Stimulated activated CD4-positive, alpha-beta T cell treated with anti-CD3 and anti-CD28 coated beads, Interleukin-12 subunit alpha, Interleukin-12 subunit beta, amount 100 ng/mL, for 24 hours (primary cell): Measurements from ENCODE around the gene CCNL1.

Experiments
- DNase-seq, 2 experiments: peaks; one replicate each; pipeline ENCODE4 v3.0.0-alpha.2; 2020; ENCODE audit warnings: low read depth in 2 of 2

CCNL1 gene

DNA sequence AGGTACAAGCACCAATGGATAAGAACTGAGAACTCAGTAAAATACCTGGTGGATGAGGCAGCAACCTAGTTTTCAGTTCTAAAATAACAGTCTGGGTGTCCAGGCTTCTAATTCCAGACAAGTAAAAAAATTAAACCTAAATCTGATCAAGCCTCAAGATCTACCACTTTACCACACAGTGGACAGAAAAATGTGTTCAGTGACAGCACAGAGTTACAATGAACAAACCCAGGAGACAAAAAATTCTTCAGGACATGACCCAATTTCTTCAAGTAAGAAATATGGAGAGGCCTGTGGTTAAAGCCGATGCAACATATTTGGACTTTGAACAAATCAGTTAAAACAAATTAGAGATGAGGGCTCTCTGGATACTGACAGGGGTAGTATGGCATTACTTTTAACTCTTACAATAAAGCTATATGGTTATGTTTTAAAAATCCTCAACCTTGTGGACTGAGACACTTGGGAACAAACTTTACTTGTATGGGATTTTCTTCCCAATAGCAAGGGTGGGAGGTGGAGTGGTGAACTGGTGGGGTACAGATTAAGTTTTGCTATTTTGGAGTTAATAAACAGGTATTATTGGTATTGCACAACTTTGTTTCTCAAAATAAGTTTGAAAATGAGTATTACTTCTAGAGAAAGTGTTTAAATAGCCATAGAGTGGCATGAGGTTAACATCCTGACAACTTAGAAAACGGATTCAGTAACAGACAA lies 14.2 kb downstream of the CCNL1 start:
- no peak for DNase-seq

DNA sequence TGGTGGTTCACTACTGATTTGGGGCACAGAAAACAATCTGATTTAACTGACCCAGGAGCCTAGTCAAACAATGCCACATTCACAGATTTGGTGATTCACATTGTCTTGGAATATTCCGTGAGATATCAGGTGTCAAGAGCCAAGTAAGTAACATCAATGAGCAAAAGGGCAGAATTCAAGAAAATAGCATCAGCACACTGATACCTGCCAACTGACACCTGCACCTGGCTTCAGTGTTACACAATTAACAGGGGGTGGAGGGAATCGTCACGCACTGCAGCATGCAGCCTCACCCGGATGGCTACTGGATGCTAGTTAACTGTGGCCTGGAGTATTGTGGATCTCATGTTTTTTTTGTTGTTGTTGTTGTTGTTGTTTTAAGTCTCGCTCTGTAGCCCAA lies 17.6 kb downstream of the CCNL1 start:
- DNase-seq = no peak

DNA sequence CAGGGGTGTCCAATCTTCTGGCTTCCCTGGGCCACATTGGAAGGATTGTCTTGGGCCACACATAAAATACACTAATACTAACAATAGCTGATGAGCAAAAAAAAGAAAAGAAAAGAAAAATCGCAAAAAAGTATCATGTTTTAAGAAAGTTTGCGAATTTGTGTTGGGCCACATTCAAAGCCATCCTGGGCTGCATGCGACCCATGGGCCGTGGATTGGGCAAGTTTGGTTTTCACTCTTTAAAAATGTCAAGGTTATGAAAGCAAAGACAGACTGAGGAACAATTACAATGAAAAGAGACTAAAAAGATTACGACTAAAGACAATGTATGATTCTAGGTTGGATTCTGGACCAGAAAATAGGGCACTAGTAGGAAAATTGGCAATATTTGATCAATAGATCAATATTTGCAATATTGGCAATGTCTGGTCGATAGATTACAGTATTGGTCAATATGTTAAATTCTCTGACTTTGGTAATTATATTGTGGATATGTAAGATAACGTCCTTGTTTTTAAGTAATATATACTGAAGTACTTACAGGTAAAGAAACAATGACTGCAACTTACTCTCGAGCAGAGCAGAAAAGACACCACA lies 19.9 kb downstream of the CCNL1 start:
- no peak for DNase-seq

DNA sequence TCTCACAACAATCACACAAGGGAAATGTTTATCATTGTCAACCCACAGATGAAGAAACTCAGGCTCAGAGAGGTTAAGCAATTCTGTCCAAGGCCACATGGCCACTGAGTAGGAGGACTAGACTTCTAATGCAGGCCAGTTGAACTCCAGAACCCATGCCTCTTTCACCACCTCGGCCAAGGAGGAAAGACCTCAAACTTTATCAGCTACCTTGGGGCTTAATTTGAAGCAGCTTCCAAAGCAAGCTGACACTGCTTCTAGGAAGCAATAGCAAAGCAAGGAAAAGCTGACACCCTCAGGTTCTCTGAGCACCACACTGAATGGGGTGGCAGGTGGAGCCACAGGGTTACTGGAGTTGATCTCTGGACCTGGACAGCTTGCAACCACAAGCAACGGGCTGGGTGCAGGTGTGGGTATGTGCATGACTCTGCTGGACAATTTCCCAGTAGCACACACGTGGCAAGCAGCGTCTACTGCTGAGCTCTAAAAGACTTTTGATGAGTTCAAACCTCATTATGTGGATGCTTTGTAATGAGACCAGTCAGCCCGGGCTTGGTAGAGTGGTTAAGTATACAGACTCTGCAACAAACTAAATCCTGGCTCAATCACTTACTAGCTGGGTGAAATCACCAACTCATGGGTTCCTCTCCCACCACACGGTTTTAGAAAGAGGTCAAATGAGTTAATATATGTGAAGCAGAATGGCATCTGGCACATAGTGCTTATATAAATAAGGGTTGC lies 23.1 kb downstream of the CCNL1 start:
- no peak for DNase-seq

DNA sequence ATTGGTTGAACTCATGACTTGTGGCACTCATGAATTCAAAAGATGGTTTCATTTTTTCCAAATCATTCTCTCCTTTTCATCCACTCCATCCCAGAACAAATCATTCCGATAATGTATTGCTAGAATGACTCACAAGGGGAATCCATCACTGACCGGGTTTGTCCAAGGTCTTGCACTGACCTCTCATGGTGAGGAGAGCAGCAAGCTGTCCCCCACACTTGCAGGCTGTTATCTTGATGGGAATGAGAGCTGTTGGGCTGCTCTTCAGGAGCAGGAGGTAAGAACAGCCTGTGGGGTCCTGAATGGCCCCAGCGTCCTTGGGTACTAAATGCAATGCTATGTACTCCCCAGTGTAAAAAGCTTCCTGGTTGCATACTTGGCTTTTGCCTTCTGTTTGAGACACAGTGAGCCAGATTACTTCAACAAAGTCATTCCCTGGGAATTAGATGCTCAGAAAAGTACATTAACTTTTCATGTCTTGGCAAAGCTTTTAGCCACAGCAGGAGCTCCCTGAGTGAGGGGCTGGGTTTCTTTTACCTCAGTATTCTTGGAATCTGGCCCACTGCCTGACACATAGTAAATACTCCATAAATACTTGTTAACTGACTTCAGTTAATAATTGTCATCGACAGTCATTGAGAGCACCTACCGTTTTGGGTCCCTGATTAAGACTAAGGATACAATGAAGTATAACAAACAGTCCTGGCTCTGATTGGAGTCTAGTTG lies 24.1 kb downstream of the CCNL1 start:
- DNase-seq = no peak

DNA sequence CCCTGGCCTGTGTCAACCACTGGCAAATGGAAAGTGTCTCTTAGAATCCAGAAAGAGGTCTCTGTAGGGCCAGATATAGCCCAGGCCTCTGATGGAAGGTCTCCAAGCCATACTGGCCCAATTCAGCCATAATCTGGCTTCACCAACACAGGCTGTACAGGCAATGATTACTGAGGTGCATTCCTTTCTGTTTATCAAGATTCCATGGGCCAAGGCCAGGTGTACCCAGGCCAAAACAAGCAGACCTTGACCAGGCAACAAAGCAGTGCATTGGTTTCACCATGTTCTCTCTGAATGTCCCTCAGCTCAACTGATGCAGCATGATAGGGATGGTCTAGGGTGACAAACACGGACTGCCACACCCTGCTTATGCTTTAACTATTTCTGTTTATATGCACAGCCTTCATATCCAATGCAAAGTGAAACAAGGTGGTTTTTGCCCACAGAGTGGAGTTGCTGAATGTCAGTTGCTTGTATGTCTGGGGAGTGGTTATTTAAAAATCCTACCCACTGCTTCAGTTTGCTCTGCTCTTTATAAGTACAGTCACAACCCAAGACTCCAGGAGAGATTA lies 25.2 kb downstream of the CCNL1 start:
- DNase-seq = no peak

DNA sequence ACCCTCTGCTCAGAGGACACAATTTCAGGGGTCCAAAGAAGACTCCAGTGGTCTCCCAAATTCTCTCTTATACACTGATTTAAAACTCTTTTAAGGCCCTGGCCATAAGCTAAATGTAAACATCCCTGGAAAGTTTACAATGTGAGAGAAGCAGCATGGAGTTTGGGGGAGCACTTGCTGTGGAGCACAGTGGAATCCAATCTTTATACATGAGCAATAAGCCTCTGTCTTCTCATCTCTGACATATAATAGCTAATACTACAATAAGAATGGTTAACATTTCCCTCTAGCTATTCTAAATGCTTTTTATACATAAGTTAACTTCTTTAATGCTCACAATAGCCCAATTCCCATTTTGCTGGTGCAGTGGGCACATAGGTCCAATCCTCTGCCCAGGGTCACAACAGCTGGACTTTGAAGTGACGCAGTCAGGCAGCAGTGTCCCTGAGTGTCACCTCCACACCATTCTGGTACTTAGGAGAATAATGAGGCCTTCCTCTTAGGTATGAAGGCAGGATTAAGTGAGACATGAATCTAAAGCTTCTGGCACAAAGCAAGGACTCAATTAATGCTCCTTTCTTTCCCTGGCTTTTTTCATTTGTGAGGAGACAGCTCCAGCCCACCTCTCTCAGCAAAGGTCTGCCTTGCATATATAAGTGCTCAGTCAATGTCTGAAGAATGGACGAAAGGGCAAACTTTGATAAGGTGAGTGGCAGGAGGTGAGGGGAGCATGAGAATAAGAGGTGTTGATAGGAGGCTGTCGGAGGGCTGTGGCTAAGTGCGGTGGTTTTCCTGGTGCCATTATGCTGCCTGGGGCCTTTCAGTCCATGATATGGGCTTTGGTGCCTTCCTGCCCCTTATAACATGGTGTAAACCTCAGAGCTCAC lies 26.3 kb downstream of the CCNL1 start:
- no peak for DNase-seq

DNA sequence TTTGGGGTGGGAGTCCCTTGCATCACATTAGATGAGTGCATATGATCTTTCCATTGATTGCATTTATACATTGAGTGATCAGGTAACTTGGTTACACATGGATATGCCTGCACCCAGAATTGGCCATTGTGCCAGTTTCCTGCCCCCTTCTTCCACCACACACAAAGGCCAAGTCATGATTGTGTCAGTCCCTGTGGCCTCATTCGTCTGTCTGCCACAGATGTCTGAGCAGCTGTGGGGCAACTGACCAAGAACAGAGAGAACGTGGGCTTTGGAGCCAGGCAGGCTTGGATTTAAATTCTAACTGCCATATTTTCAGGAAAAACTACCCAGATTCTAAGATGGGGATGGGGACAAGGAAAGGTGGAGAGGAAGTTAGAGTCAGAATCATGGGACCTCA lies 27.0 kb downstream of the CCNL1 start:
- DNase-seq = no peak

DNA sequence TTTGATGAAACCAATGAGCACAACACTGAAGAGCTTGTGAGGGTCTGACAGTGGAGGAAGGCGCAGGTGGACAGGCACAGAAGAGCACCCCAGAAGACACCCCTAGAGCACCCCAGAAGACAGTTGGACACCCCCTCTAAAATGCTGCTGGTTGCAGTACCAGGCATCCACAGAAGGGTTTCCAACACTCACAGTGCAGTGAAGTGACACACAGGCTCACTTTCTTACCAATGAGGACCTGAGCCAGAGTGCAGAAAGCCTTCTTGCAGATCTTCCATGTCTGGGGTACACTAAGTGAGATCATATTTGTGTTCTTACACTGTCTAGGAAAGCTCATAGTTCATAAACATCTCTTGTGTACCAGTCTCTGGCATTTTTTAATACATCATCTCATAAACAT lies 27.6 kb downstream of the CCNL1 start:
- no peak for DNase-seq

DNA sequence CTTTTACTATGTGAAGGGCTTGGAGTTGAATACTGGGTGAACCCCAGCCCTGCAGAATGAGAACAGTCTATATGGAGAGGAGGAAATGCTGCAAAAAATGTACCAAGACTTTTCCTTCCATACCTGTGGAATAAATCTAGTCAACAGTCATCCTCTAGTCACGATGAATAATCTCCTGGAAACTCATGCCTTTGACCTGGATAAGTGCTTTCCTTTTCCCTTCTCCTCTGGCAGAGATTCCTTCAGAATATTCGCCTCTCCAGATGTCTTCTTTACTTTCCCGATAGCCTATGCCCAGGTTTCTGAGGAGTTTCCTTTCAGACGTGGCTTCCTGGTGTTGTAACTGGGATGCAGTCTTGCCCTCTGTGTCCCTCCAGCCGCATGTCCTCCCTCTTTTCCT lies 28.1 kb downstream of the CCNL1 start:
- DNase-seq = no peak

DNA sequence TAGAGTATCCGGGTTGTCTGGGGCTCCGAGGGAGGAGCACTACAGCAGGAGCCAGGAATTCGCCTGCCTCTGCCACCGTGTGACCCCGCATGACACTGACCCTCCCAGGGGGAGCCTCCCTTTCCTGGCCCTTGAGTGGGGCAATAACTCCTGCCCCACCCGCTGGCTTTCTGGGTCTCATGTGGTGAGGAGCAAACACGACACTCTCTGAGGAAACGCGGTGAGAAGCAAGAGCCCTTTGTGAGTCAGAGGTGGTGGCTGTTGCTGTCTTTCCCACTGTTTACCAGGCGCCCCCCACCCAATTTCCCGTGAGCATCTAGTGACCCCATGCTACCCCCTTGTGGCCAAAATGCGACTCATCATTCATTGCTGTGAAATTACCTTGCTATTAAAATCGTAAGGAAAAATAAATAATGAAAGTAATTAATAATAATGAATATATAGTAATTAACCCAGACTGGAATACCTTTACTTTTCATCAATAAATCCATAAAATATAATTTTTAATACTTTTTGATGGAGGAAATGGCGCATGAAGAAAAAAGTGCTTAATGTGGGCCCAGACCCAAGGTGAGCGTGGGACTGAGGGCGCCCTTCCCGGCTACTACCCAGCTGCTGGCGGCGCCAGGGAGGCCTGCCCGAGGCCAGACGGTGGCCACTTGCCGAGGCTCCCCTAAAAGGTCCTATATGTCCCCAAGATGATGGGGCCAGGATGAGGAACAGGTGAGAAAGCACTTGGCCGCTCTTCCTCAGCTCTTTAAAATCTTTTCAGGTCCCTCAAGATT lies 29.3 kb downstream of the CCNL1 start:
- DNase-seq = peak; percentile 37 to 50

DNA sequence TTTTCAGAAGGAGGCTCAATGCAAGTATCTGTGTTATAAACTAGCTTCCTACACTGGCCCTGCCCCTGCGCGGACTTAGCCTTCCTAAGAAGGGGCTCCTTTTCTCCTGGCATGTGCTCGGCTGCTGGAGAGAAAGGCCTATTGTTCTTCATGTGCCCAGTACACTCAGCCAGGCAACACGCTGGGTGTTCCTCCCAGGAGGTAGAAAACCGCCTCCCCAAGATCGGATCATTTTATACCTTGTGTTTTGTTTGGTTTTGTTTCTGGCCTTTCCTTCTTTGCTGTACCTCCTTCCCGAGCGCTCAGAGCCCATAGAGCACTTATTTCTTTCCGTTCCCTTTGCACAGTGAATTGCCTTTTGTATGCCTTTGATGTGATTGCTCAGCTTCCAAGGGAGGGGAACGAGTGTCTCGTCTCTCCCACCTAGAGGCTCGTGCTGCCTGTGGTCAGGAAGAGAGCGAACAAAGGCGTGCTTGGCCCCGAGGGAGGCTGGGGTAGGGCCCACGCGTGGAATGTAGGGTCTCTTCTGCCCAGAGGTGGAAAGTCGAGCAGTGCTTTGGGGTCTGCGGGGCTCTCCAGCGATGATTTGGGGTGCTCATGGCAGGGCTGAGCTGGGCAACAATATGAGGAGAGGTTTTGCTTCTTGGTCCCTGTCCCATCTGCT lies 30.0 kb downstream of the CCNL1 start:
- DNase-seq = no peak

DNA sequence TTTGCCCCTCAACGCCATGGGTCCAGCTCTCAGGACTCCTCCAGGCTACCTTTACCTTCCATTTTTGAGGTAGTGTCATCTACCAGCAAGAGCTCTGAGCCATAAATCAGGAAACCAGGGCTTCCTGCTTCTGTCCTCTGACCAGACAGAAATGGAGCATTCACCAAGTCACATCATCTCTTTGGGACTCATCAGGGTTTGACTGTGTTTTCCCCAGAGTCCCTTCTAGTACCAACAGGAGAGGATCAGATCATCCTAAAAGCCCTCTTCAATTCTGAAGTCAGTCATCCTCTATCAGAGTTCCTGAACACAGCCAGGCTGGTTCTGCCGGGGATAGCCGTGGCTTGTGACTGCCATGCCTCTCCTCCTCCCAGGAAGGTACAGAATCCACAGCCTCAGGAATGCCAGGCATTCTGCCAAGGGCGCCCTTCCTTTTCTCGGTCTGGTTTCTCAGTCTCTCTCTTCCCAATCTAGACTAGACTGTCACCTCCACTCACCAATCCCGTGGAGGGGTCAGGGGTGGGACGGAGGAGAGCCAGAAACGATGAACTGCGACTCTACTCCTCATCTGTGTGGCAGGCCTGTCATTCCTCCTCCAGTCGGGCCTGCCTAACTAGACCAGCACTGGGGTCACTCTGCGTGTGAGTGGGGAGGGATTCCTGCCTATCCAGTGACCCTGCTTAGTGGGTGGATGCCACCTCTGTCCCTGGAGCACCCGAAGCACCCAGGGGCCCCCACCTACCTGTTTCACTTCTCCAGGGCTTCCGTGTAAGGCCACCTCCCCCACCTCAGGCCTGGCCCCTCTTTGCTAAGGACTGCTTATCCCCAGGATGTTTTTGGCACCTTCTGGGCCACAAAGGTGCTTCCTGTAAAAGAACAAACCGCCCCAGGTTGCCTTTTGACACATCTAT lies 30.9 kb downstream of the CCNL1 start:
- no peak for DNase-seq

DNA sequence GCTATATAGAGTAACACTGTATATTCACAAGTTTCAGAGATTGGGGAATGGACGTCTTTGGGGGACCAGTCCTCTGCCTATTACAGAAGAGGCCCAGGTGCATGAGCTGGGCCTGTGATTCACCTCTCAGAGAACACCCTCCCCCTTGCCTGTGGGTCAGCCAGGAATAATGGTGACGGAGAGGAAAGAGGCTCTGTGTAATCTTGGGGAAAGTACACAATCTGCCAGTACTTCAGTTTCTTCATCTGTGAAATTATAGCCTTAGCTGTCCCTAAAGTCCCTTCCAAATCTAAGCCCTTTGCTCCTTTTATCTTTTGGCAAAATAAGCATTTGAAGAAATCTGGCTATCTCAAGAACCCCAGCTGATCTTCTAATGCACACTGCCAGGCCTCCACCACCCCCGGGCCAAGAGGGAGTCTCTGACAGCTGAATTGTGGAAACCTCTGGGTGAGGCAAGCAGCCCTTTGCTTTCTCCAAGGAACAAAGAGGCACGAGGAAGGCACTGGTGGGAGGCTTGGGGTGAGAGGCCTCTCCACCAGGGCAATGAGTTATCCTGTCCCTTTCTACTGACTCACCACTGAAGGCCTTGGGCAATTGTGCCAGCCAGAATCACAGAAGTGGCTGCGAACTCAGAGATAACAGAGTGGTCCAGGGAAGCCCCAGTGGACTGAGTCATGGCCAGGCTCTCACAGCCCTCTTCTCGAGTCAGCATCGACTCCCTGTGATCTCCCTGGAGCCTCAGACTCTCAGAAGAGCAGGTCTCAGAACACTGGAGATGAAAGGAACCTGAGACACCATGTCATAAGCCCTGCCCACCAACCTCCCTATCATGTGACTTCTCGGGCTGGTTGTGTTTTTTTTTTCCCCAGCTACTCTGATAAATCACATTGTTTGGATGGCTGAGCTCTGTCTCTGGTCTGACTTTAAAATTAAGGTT lies 31.8 kb downstream of the CCNL1 start:
- DNase-seq = peak; percentile 35 to 49

DNA sequence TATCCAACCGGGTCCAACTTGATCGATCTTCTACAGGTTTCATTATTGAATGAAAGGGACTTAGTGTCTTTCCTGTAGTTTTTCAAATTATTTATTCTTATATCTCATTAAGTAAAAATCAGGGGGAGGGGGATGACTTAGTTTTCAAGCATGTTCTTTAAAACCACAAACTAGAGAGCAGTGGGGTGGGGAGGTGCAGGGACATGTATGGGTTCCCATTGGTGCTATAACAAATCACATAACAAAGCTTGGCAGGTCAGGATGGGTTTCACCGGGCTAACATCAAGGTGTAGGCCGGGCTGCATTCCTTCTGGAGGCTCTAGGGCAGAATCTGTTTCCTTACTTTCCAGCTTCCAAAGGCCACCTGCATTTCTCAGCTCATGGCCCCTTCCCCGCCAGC lies 32.7 kb downstream of the CCNL1 start:
- no peak for DNase-seq

DNA sequence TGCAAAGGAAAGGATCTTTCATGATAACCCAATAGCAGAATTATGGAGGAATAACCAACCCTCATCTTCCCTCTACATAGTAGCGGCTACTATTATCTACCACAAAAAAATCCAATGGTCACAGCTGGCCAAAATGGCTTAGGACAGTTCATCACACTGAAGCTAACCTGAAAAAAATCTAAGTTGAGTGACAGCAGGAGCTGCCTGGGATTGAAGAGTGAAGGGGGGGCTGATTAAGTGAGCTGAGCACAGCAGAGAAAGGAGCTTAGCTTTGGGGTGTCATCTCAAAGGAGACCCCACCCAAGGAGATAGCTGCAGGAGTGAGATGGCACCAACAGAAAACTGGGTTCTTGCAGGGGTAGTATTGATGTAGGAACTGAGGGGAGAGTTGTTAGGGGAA lies 33.6 kb downstream of the CCNL1 start:
- no peak for DNase-seq

DNA sequence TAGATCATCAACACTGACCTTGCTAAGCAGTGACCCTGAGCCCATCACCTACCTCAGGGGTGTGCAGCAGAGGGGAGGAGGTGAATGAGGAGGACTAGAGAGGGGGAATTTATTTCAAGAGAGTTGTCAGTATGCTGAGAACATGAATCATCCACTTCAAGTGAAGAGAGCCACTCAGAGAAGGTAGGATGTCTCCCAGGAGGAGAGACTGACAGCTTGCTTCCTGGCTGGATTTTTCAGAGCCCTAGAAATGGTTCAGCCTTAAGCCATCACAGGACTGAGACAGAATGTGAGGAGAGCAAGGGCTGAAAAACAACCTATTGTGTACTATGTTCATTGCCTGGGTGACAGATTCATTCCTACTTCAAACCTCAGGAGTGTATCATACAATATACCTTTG lies 34.8 kb downstream of the CCNL1 start:
- no peak for DNase-seq

DNA sequence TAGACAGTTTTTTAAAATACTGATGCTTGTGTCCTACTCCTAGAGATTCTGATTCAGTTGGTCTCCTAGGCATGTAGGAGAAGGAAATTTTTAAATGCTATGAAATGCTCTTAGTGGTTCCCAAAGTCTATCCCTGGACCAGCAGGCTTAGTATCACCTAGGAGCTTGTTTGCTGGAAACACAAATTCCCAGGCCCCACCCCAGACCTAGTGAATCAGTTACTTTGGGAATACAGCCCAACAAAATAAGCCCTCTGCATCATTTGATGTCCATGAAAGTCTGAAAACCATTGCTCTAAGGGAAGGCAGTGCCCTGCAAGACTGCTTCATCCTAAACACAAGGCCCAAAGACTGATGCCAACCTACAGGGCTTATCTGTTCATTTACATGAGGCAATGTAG lies 36.3 kb downstream of the CCNL1 start:
- DNase-seq = no peak
